Hepatocyte (in vitro differentiated cells): ENCODE results near the gene SLC22A15.
"Not testable (repeated sequence)": the region's sequence is repeated elsewhere in the genome, so short reads cannot be mapped to it uniquely, and the experiment has no call there.

Experiments
- CTCF ChIP-seq: fragments of 200-600 bp; sonication (generic); IDR thresholded peaks from 2 replicates; pipeline ENCODE4 v1.5.1; 2016; ENCODE audit warnings: antibody characterized with exemption, mild to moderate bottlenecking; ENCODE audit not compliant: poor library complexity
- EZH2 ChIP-seq: fragments of 200-600 bp; sonication (generic); IDR thresholded peaks from 2 replicates; pipeline ENCODE4 v1.6.1; 2016; ENCODE audit warnings: antibody characterized with exemption, mild to moderate bottlenecking, borderline replicate concordance
- EZH2phosphoT487 ChIP-seq: fragments of 200-600 bp; sonication (generic); IDR thresholded peaks from one replicate; pipeline ENCODE4 v1.6.1; 2018; ENCODE audit warnings: antibody characterized with exemption, mild to moderate bottlenecking, low read depth, moderate library complexity; ENCODE audit not compliant: unreplicated experiment, severe bottlenecking

- not testable (repeated sequence) for TF ChIP-seq CTCF, EZH2, EZH2phosphoT487
Measured at GRCh38 chr1:115971778-115972177, 4.5 kb upstream of the SLC22A15 start.
